Stimulated activated CD8-positive, alpha-beta memory T cell treated with anti-CD3 and anti-CD28 coated beads, Interleukin-7, amount 100 ng/mL, for 48 hours (primary cell): ENCODE measurements around the gene IGSF11.
A peak's percentile ranks its signal among the peaks of the same experiment; 100 is the strongest.
"Not testable (repeated sequence)": the region's sequence is repeated elsewhere in the genome, so short reads cannot be mapped to it uniquely, and the experiment has no call there.

Experiments used
- DNase-seq, 2 donors: peaks; one replicate each; pipeline ENCODE4 v3.0.0-alpha.2; 2020; ENCODE audit warnings: low read depth in 1 of 2; ENCODE audit errors: extremely low read depth in 1 of 2

Gene IGSF11

GRCh38 chr3:118889691-118890090, 145.0 kb downstream of the IGSF11 start:
- no peak for DNase-seq

GRCh38 chr3:118886708-118887107, 147.9 kb downstream of the IGSF11 start:
- DNase-seq = no peak

GRCh38 chr3:118884748-118885206, 149.9 kb downstream of the IGSF11 start:
- peak; percentile 28 to 58 for DNase-seq

GRCh38 chr3:118882353-118882947, 152.2 kb downstream of the IGSF11 start:
- DNase-seq = peak; percentile 15 to 33

- no peak for DNase-seq
Observed at GRCh38 chr3:118868051-118868450, 166.6 kb downstream of the IGSF11 start.

GRCh38 chr3:118863731-118864322, 170.8 kb downstream of the IGSF11 start:
- DNase-seq = no peak

GRCh38 chr3:118859950-118860349, 174.7 kb downstream of the IGSF11 start:
- no peak for DNase-seq

- DNase-seq = not testable (repeated sequence)
Observed at GRCh38 chr3:118851466-118852193, 183.0 kb downstream of the IGSF11 start.

GRCh38 chr3:118850687-118851086, 184.0 kb downstream of the IGSF11 start:
- no peak for DNase-seq
